Mammary epithelial cell (primary cell): ENCODE data around the gene PRDM5.

Source experiments
- CTCF ChIP-seq, 2 donors: IDR thresholded peaks in 1 of 2; conservative IDR thresholded peaks in 1 of 2; 2 replicates each; pipeline ENCODE4 v1.5.1; 2011 to 2012; ENCODE audit warnings: inconsistent platforms in 2 of 2, low read length in 2 of 2, mild to moderate bottlenecking in 2 of 2, control low read depth in 1 of 2, low read depth in 1 of 2; ENCODE audit not compliant: insufficient read depth in 1 of 2; ENCODE audit errors: extremely low read depth in 1 of 2
- EZH2 ChIP-seq: IDR thresholded peaks from 2 replicates; pipeline ENCODE4 v1.6.1; 2012; ENCODE audit warnings: low read length, inconsistent platforms, borderline replicate concordance

- TF ChIP-seq CTCF (conservative IDR thresholded peaks at IDR 0.05 in 1 of 2, IDR thresholded peaks at IDR 0.05 in 1 of 2; ENCODE audit: extremely low read depth in 1 of 2, insufficient read depth in 1 of 2, low read depth in 1 of 2, low read length in 2 of 2) (no peak), EZH2 (no peak)
These were observed 36.3 kb downstream of the PRDM5 start for GRCh38 chr4:120886191-120886590.
